Parathyroid adenoma (tissue), 2 donors: ENCODE measurements around the gene SKA2.

Experiments used
- H2AFZ ChIP-seq: fragments of 300-600 bp; sonication (generic); one replicate; pipeline ENCODE4 v1.7.0; 2017; ENCODE audit warnings: antibody characterized with exemption, mild to moderate bottlenecking
- H3K27ac ChIP-seq: fragments of 300-600 bp; sonication (generic); one replicate; pipeline ENCODE4 v1.7.0; 2017
- H3K27me3 ChIP-seq: fragments of 300-600 bp; sonication (generic); one replicate; pipeline ENCODE4 v1.7.0; 2017; ENCODE audit warnings: low read length; ENCODE audit not compliant: control insufficient read depth, insufficient read depth
- H3K36me3 ChIP-seq: fragments of 300-600 bp; sonication (generic); one replicate; pipeline ENCODE4 v1.7.0; 2017; ENCODE audit warnings: low read length; ENCODE audit not compliant: control insufficient read depth, insufficient read depth
- H3K4me1 ChIP-seq: fragments of 300-600 bp; sonication (generic); one replicate; pipeline ENCODE4 v1.7.0; 2017; ENCODE audit warnings: control low read depth
- H3K4me2 ChIP-seq: fragments of 300-600 bp; sonication (generic); one replicate; pipeline ENCODE4 v1.7.0; 2017; ENCODE audit warnings: low read length
- H3K4me3 ChIP-seq: fragments of 300-600 bp; sonication (generic); one replicate; pipeline ENCODE4 v1.7.0; 2017; ENCODE audit warnings: low read depth, low read length
- H3K79me2 ChIP-seq: fragments of 300-600 bp; sonication (generic); one replicate; pipeline ENCODE4 v1.7.0; 2017; ENCODE audit warnings: control low read depth
- H3K9ac ChIP-seq: fragments of 300-600 bp; sonication (generic); one replicate; pipeline ENCODE4 v1.7.0; 2017; ENCODE audit warnings: mild to moderate bottlenecking
- H3K9me3 ChIP-seq: fragments of 300-600 bp; sonication (generic); one replicate; pipeline ENCODE4 v1.7.0; 2017; ENCODE audit warnings: low read length; ENCODE audit not compliant: control insufficient read depth
- TF ChIP-seq, protein P1 (sequence below): fragments of 300-600 bp; sonication (generic); IDR thresholded peaks from one replicate; pipeline ENCODE4 v1.7.0; 2017; ENCODE audit warnings: antibody characterized with exemption, mild to moderate bottlenecking
- donor health status: primary hyperparathyroidism.

SKA2 gene, protein sequence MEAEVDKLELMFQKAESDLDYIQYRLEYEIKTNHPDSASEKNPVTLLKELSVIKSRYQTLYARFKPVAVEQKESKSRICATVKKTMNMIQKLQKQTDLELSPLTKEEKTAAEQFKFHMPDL

DNA sequence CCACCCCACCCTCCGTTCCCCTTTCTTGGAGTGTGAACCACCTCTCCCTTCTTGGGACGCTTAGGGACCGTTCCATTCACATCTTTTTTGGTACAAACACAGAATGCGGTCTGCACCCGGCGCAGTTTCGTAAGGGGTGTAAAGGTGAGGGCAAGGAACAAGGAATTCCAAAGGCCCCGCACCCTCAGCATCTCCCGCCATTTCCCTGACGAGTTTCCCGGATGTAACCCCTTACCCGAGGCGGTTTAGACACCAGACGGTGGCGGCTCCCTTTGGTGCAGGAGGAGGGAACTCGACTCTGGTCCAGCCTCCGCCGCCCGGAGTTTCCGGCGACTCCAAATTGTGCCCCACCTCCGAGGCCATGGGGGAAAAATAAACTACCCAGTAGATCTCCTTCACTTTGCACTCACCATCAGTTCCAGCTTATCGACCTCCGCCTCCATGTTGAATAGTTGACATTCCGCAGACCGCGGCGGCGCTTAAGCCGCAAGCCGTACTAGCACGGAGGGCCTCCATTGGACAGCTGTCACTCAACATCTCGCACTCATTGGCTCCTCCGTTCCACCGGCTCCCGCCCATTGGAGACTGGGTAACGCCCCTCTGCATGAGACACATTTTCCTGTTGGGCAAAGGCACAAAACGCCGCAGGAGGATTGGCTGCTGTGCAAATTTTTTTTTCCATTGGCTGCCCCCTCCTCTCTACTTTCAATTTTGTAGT lies at the start of gene SKA2:
SKA2 (minus strand) TSS at position 466 of the 718 bp plus-strand sequence; CDS start at position 443, 23 bp downstream.
- peak within 1 kb of the TSS; percentile 28 for H3K9ac ChIP-seq
- H3K4me2 ChIP-seq: peak within 1 kb of the TSS; percentile 76
- no peaks in the 10 kb centered on the region for H3K9me3 ChIP-seq

DNA sequence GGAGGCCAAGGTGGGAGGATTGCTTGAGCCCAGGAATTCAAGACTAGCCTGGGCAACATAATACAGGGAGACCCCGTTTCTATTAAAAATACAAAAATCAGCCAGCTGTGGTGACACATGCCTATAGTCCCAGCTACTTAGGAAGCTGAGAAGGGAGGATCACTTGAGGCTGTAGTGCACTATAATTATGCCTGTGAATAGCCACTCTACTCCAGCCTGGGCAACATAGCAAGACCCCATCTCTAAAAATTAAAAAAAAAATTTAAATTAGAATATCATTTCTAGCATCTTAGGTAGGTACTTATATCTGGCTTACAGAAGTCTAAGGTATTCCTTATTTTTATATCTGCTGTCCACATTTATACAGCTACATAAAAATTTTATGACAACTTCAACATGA lies 47.3 kb upstream of the SKA2 start:
- no peaks in the 10 kb centered on the region for H3K27me3 ChIP-seq
- TF ChIP-seq, protein P1, sequence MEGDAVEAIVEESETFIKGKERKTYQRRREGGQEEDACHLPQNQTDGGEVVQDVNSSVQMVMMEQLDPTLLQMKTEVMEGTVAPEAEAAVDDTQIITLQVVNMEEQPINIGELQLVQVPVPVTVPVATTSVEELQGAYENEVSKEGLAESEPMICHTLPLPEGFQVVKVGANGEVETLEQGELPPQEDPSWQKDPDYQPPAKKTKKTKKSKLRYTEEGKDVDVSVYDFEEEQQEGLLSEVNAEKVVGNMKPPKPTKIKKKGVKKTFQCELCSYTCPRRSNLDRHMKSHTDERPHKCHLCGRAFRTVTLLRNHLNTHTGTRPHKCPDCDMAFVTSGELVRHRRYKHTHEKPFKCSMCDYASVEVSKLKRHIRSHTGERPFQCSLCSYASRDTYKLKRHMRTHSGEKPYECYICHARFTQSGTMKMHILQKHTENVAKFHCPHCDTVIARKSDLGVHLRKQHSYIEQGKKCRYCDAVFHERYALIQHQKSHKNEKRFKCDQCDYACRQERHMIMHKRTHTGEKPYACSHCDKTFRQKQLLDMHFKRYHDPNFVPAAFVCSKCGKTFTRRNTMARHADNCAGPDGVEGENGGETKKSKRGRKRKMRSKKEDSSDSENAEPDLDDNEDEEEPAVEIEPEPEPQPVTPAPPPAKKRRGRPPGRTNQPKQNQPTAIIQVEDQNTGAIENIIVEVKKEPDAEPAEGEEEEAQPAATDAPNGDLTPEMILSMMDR: no peak
- no peaks in the 10 kb centered on the region for H3K9me3 ChIP-seq
- H3K36me3 ChIP-seq: no peaks in the 10 kb centered on the region
- no peak overlapping the region for H3K9ac ChIP-seq
- no peaks in the 10 kb centered on the region for H3K4me1 ChIP-seq
- no peak overlapping the region for H2AFZ ChIP-seq
- no peaks in the 10 kb centered on the region for H3K79me2 ChIP-seq
- no peak overlapping the region for H3K27ac ChIP-seq
- no peak overlapping the region for H3K4me3 ChIP-seq
- H3K4me2 ChIP-seq: no peak overlapping the region

More for the DNA sequence above, at the start of gene SKA2:
- TF ChIP-seq, protein P1: no peak
- Histone ChIP-seq H3K4me1 (no peaks in the 10 kb centered on the region), H3K27ac (peak within 1 kb of the TSS; percentile 87), H3K79me2 (peaks cover 4% of the 10 kb centered on the region), H3K4me3 (peak within 1 kb of the TSS; percentile 87), H3K27me3 (no peaks in the 10 kb centered on the region), H2AFZ (peak within 1 kb of the TSS; percentile 85), H3K36me3 (no peaks in the 10 kb centered on the region)

DNA sequence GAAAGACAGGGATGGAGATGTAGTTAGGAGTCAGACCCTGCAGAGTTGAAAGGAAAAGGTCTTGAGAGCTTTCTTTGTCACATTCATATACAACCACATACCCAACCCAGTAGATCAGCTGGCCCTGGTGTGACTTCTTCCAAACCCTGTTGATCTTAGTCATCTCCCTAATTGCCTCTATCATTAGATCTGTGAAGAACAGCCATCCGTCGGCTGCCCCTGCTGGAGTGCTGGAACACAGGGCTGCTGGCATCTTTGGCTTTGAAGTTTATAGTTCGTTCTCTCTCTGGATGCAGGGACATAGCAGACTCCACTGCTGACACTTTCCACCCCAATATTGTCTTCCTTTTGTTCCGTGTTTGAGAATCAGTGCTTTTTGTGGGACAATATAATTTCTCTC lies 44.4 kb upstream of the SKA2 start:
- no peak overlapping the region for H3K4me2 ChIP-seq
- H2AFZ ChIP-seq: no peak overlapping the region
- H3K36me3 ChIP-seq: no peaks in the 10 kb centered on the region
- H3K27me3 ChIP-seq: no peaks in the 10 kb centered on the region
- H3K27ac ChIP-seq: no peak overlapping the region
- H3K9ac ChIP-seq: no peak overlapping the region
- H3K4me3 ChIP-seq: no peak overlapping the region
- H3K9me3 ChIP-seq: no peaks in the 10 kb centered on the region
- TF ChIP-seq, protein P1: no peak
- H3K79me2 ChIP-seq: no peaks in the 10 kb centered on the region
- H3K4me1 ChIP-seq: no peaks in the 10 kb centered on the region

DNA sequence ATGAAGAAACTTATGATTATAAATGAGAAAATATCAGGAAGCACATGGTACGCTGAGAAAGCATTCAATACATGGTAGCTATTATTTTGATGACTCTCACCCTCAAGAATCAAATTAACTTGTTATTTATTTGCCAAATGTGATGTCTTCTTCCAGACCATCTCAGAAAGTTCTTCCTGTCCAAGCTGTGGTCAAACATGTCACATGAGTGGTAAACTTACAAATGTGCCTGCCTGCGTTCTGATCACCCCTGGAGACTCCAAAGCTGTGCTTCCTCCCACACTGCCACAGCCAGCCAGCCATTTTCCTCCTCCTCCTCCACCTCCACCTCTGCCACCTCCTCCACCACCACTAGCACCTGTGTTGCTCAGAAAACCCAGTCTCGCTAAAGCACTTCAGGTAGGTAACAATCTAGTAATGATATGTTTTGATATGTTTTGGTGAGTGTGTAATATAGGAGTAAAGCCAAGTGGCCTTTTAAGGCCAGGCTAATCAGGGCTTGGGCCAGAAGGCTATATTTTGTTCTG lies 38.4 kb upstream of the SKA2 start:
- Histone ChIP-seq H3K27me3 (no peaks in the 10 kb centered on the region), H3K79me2 (no peaks in the 10 kb centered on the region), H3K36me3 (no peaks in the 10 kb centered on the region), H2AFZ (no peak overlapping the region), H3K4me1 (no peaks in the 10 kb centered on the region), H3K9ac (no peak overlapping the region), H3K9me3 (no peaks in the 10 kb centered on the region), H3K4me3 (no peak overlapping the region), H3K4me2 (no peak overlapping the region), H3K27ac (no peak overlapping the region)
- TF ChIP-seq, protein P1: no peak
